Epithelial cell of proximal tubule (primary cell): Measurements from ENCODE around the gene CNPPD1. TPM values are rescaled to one million over a fixed set of nuclear protein-coding genes. Genes with fewer than 3 reads are reported as not detected.

Source experiments
- DNase-seq: peaks from one replicate; pipeline ENCODE4 v3.0.0-alpha.2; 2011; ENCODE audit warnings: low read depth
- H3K4me3 ChIP-seq: 2 replicates; pipeline ENCODE4 v1.5.1; 2011; ENCODE audit warnings: low read depth, mild to moderate bottlenecking, low read length
- total RNA-seq: library from RNA; depleted of rRNA; stranded (reverse); fragments of >200 nt; gene quantifications from 2 replicates; pipeline ENCODE4 v1.2.3, GENCODE V29; 2015
- TF ChIP-seq, protein P1 (sequence below): conservative IDR thresholded peaks from 2 replicates; pipeline ENCODE4 v1.5.1; 2012; ENCODE audit warnings: low read depth, mild to moderate bottlenecking, low read length

The CNPPD1 gene
- total RNA-seq, 1 donor from 2014 or later = 51.0 TPM

DNA sequence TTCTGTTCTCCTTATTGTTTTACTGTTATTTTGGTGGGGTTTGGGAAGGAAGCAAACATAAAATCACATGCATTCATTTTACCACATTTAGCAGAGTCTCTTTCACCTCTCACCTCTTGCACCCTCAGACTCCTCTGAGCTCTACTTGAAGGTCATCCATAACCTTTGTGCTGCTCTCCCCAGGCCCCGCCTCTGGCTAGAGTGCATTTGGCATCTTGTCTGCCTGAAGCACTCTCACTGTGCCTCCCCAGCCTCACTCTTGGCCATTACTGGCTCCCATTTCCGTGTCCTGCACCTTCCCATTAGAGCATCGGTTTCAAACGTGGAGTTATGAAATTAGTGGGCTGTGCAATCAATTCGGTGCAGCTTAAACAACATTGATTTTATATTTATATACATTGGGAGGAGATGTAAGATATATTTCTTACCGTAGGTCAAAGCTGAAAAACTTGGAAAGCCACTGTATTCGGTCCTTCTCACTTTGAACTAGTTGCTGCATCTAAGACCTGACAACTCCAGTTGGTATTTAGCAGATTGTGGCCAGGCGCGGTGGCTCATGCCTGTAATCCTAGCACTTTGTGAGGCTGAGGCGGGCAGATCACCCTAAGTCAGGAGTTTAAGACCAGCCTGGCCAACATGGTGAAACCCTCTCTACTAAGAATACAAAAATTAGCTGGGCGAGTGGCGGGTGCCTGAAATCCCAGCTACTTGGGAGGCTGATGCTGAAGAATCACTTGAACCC, 22.9 kb upstream of the CNPPD1 start:
- no peak overlapping the region for H3K4me3 ChIP-seq
- no peak for DNase-seq
- TF ChIP-seq, protein P1, sequence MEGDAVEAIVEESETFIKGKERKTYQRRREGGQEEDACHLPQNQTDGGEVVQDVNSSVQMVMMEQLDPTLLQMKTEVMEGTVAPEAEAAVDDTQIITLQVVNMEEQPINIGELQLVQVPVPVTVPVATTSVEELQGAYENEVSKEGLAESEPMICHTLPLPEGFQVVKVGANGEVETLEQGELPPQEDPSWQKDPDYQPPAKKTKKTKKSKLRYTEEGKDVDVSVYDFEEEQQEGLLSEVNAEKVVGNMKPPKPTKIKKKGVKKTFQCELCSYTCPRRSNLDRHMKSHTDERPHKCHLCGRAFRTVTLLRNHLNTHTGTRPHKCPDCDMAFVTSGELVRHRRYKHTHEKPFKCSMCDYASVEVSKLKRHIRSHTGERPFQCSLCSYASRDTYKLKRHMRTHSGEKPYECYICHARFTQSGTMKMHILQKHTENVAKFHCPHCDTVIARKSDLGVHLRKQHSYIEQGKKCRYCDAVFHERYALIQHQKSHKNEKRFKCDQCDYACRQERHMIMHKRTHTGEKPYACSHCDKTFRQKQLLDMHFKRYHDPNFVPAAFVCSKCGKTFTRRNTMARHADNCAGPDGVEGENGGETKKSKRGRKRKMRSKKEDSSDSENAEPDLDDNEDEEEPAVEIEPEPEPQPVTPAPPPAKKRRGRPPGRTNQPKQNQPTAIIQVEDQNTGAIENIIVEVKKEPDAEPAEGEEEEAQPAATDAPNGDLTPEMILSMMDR = no peak

DNA sequence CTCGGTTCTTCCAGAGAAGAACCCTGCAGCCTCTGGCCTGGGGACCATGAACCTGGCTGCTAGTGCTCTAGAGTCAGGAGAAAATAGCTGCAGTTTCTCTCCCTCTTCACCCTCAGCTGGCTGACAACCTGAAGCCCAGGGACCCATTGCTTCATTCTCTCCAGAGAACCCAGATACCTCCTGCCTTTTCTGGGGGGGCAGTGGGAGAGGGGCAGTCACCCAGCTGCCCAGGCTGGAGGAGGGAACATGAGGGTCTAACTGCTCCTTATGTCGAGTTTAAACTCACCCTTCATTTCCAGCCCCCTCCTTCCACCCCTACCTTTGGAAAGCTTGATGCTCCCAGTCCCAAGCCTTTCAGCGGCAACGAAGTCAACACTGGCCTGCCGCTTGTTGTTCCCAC, 22.2 kb upstream of the CNPPD1 start:
- DNase-seq = no peak
- H3K4me3 ChIP-seq = no peak overlapping the region
- TF ChIP-seq, protein P1 = no peak

DNA sequence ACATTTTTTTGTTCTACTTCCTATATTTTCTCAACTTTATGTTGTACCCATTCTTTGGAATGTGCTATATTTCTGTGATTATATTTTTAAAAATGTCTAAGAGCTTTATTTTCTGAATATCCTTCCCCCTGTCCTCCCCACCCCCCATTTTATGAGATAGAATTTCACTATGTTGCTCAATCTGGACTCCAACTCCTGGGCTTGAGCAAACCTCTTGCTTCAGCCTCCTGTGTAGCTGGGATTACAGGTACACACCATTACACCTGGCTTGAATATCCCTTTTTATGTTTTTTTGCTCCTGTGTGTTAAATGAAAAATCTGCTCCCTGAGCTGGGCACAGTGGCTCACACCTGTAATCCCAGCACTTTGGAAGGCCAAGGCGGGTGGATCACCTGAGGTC, 20.7 kb upstream of the CNPPD1 start:
- no peak for DNase-seq
- TF ChIP-seq, protein P1 = no peak
- no peak overlapping the region for H3K4me3 ChIP-seq

DNA sequence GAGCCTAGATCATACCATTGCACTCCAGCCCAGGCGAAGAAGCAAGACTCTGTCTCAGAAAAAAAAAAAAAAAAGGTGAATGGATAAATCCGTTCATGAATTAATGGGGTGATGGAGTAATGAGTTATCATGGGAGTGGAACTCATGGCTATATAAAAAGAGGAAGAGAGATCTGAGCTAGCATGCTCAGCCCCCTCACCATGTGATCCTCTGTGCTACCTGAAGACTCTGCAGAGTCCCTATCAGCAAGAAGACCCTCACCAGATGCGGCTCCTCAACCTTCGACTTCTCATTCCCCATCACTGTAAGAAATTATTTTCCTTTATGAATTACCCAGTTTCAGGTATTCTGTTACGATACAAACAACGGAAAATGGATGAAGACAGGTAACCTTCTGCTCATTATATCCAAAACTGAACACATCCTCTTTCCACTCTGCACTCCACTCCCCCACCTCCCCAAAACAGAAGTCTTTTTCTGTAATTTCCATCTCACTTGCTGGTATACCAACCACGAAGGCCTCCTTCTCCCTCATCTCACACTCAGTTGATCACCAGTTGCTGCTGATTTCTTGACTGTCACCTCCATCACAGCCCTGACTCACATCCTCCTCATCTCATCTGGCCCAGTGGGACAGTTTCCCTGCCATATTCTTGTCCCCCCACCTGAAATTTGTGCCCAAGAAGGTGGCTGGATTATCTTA, 10.2 kb upstream of the CNPPD1 start:
- H3K4me3 ChIP-seq = no peak overlapping the region
- no peak for DNase-seq
- TF ChIP-seq, protein P1 = no peak

DNA sequence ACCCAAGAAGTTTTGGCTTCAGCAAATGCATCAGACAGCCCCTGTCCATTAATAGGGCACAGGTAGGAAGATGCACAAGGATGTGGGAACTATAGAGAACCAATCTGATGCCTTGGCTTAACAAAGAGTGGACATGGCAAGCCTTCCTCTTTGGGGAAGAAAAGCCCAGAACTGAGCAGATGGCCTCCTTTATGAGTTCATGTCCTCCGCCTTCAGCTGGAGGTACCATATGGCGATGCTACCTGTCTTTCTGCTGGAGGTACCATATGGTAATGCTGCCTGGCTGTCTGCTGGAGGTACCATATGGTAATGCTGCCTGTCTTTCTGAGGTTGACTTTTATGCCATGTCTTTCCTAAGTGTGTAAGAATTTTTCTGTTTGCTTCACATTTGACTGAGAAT, 7.4 kb upstream of the CNPPD1 start:
- DNase-seq = no peak
- H3K4me3 ChIP-seq = no peak overlapping the region
- TF ChIP-seq, protein P1 = no peak

DNA sequence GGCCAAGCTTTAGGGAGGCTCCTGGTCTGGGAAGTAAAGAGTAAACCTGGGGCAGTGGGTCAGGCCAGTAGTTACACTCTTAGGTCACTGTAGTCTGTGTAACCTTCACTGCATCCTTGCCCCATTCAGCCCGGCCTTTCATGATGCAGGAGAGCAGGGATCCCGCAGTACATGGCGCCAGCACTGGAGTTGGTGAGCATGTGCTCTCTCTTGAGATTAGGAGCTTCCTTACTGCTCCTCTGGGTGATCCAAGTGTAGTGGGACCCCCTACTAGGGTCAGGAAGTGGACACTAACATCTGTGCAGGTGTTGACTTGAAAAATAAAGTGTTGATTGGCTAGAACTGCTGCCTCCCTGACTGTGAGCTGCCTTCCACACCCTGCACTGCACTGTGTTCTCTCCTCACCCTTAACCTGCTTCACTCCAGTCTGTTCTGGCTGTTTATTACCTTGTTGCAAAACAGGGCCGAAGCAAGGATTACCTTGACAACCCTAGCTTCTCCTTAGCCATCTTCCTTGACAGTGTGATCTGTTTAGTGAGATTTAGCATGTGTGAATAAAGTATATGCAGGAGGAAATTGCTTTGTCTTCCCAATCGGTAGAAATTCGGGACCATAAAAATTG, 6.5 kb upstream of the CNPPD1 start:
- DNase-seq = no peak
- no peak overlapping the region for H3K4me3 ChIP-seq
- TF ChIP-seq, protein P1 = no peak
